ENCODE measurements around the gene EFCAB14. TPM values are rescaled to one million over a fixed set of nuclear protein-coding genes. Genes with fewer than 3 reads are reported as not detected.
"Not testable (repeated sequence)": the region's sequence is repeated elsewhere in the genome, so short reads cannot be mapped to it uniquely, and the experiment has no call there.

EFCAB14 gene
- total RNA-seq, 3 donors from 2014 or later (not counting 1 experiment from before 2014, with no cell fraction given): 77.7 to 130 (median 119) TPM

GRCh38 chr1:46703927-46704641 is 14.8 kb downstream of the EFCAB14 start:
- H3K4me1 ChIP-seq (ENCODE audit: control insufficient read depth, insufficient read depth, low read length): no peaks in the 10 kb centered on the region
- H3K9me3 ChIP-seq (ENCODE audit: control insufficient read depth, insufficient read depth, low read length): no peaks in the 10 kb centered on the region
- H3K27ac Mint-ChIP-seq: no peak overlapping the region
- peaks cover 65% of the 10 kb centered on the region for H3K36me3 ChIP-seq (ENCODE audit: control insufficient read depth, insufficient read depth, low read length)
- H3K9me3 Mint-ChIP-seq: no peaks in the 10 kb centered on the region
- no peaks in the 10 kb centered on the region for H3K27me3 ChIP-seq (ENCODE audit: control insufficient read depth, insufficient read depth, low read length)
- intact Hi-C loops (cut with micrococcal nuclease): no loop called here
- H3K27me3 Mint-ChIP-seq (ENCODE audit: low read depth in 2 of 2): no peaks in the 10 kb centered on the region
- no peak overlapping the region for H3K4me3 ChIP-seq (ENCODE audit: low read length)
- no peak for ATAC-seq
- H3K36me3 Mint-ChIP-seq: peaks cover 21% of the 10 kb centered on the region
- DNase-seq: no peak
- WGBS (ENCODE audit: insufficient coverage): 97% methylated on average over 3 of the region's 3 CpGs
- H3K27ac ChIP-seq (ENCODE audit: low read length): no peak overlapping the region
- H3K4me3 Mint-ChIP-seq: no peak overlapping the region
- no peak for TF ChIP-seq CTCF (IDR thresholded peaks at IDR 0.05)
- H3K4me1 Mint-ChIP-seq: peaks cover 35 to 36% of the 10 kb centered on the region in 2 donors

- no peaks in the 10 kb centered on the region for H3K27me3 Mint-ChIP-seq (ENCODE audit: low read depth in 2 of 2)
- H3K27ac ChIP-seq (ENCODE audit: low read length): no peak overlapping the region
- ATAC-seq: peak in 2 of 3 donors; percentile 24 to 32
- WGBS (ENCODE audit: insufficient coverage): 36% methylated on average over 2 of the region's 3 CpGs
- no peaks in the 10 kb centered on the region for H3K9me3 Mint-ChIP-seq
- DNase-seq: no peak
- peaks cover 17% of the 10 kb centered on the region for H3K36me3 Mint-ChIP-seq
- peaks cover 36 to 46% of the 10 kb centered on the region in 2 donors for H3K4me1 Mint-ChIP-seq
- no peak overlapping the region for H3K4me3 Mint-ChIP-seq
- H3K4me3 ChIP-seq (ENCODE audit: low read length): no peak overlapping the region
- peaks cover 59% of the 10 kb centered on the region for H3K36me3 ChIP-seq (ENCODE audit: control insufficient read depth, insufficient read depth, low read length)
- no peaks in the 10 kb centered on the region for H3K9me3 ChIP-seq (ENCODE audit: control insufficient read depth, insufficient read depth, low read length)
- H3K27ac Mint-ChIP-seq: peak overlapping the region in 1 of 2 donors; percentile 7
- intact Hi-C loops (cut with micrococcal nuclease): no loop called here
- TF ChIP-seq CTCF (IDR thresholded peaks at IDR 0.05): no peak
- H3K27me3 ChIP-seq (ENCODE audit: control insufficient read depth, insufficient read depth, low read length): no peaks in the 10 kb centered on the region
- H3K4me1 ChIP-seq (ENCODE audit: control insufficient read depth, insufficient read depth, low read length): no peaks in the 10 kb centered on the region
Observed at GRCh38 chr1:46699666-46700065, 19.2 kb downstream of the EFCAB14 start.

- peaks cover 26 to 43% of the 10 kb centered on the region in 2 donors for H3K4me1 Mint-ChIP-seq
- peaks cover 9% of the 10 kb centered on the region for H3K36me3 Mint-ChIP-seq
- H3K36me3 ChIP-seq (ENCODE audit: control insufficient read depth, insufficient read depth, low read length): peaks cover 50% of the 10 kb centered on the region
- no peaks in the 10 kb centered on the region for H3K4me1 ChIP-seq (ENCODE audit: control insufficient read depth, insufficient read depth, low read length)
- H3K4me3 Mint-ChIP-seq: no peak overlapping the region
- intact Hi-C loops (cut with micrococcal nuclease): no loop called here
- H3K9me3 Mint-ChIP-seq: no peaks in the 10 kb centered on the region
- H3K27me3 Mint-ChIP-seq (ENCODE audit: low read depth in 2 of 2): no peaks in the 10 kb centered on the region
- no peaks in the 10 kb centered on the region for H3K9me3 ChIP-seq (ENCODE audit: control insufficient read depth, insufficient read depth, low read length)
- H3K4me3 ChIP-seq (ENCODE audit: low read length): no peak overlapping the region
- no peak overlapping the region for H3K27ac ChIP-seq (ENCODE audit: low read length)
- TF ChIP-seq CTCF (IDR thresholded peaks at IDR 0.05): no peak
- no peak overlapping the region for H3K27ac Mint-ChIP-seq
- no peaks in the 10 kb centered on the region for H3K27me3 ChIP-seq (ENCODE audit: control insufficient read depth, insufficient read depth, low read length)
- DNase-seq: no peak
- WGBS (ENCODE audit: insufficient coverage): 96% methylated on average over 2 of the region's 2 CpGs
- ATAC-seq: no peak
Observed at GRCh38 chr1:46697053-46697452, 21.9 kb downstream of the EFCAB14 start.

- H3K9me3 Mint-ChIP-seq; H3K4me3 ChIP-seq (ENCODE audit: low read length); H3K27ac ChIP-seq (ENCODE audit: low read length); intact Hi-C loops (cut with micrococcal nuclease); H3K27me3 Mint-ChIP-seq (ENCODE audit: low read depth in 2 of 2); DNase-seq; ATAC-seq; H3K4me1 ChIP-seq (ENCODE audit: control insufficient read depth, insufficient read depth, low read length); H3K9me3 ChIP-seq (ENCODE audit: control insufficient read depth, insufficient read depth, low read length); H3K4me3 Mint-ChIP-seq; H3K27me3 ChIP-seq (ENCODE audit: control insufficient read depth, insufficient read depth, low read length); H3K27ac Mint-ChIP-seq: not testable (repeated sequence)
- Mint-ChIP-seq H3K36me3 (peaks cover 23% of the 10 kb centered on the region), H3K4me1 (peaks cover 8 to 22% of the 10 kb centered on the region in 2 donors)
- H3K36me3 ChIP-seq (ENCODE audit: control insufficient read depth, insufficient read depth, low read length): peaks cover 64% of the 10 kb centered on the region
- 100% methylated on average over 2 of the region's 4 CpGs for WGBS (ENCODE audit: insufficient coverage)
Observed at GRCh38 chr1:46694676-46695075, 24.2 kb downstream of the EFCAB14 start.
